ENCODE data around the gene SURF4.
"Not testable (repeated sequence)": the region's sequence is repeated elsewhere in the genome, so short reads cannot be mapped to it uniquely, and the experiment has no call there.

Gene SURF4

DNA sequence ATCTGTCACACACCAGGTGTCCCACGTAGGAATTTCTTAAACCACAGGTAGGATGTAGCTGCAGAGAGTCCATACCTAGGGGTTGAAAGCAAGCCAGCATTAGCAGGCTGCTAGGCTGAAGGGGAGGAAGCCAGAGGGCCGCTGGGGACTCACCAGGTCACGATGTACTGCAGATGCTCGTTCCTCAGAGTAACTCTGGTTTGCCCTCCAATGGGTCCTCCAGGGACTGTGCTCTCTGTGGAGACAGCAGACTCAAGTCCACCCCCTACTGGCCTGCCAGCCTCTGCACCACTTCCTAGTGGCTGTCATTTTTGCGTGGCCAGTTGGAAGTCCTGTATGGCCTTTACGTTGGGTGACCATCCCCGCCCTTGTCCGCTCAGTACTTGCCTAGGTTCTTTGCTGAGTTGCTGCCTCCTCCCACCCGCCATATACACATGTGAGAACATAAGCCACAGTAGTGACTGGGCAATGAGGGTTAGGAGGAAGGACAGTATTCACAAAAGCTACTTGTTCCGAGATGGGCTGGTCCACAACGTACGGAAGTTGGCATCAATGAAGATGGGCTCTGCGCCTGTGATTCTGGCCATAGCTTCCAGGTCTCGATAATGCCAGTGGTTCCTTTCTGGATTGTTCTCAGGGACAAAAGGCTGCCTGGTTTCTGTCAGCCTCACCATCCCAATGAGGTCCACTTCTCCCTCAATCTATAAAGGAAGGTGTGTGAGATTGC is 23.8 kb downstream of the SURF4 start:
- peak; percentile 70 for DNase-seq (ENCODE audit: low spot score)

DNA sequence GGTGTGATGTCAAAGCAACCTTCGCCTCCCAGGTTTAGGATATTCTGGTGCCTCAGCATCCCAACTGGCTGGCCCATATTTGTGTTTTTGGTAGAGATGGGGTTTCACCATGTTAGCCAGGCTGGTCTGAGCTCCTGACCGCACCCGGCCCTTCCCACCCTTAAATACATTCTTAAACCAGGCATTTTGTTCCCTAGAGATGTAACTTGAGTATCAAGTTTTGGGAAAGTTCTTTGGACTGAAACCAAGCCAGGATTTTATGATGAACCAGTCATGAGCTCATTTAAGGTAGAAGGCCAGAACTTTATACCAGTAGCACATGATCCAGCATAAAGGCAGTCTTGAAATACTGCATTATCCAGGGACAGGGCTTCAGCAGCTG is 24.3 kb downstream of the SURF4 start:
- no peak for DNase-seq (ENCODE audit: low spot score)

DNA sequence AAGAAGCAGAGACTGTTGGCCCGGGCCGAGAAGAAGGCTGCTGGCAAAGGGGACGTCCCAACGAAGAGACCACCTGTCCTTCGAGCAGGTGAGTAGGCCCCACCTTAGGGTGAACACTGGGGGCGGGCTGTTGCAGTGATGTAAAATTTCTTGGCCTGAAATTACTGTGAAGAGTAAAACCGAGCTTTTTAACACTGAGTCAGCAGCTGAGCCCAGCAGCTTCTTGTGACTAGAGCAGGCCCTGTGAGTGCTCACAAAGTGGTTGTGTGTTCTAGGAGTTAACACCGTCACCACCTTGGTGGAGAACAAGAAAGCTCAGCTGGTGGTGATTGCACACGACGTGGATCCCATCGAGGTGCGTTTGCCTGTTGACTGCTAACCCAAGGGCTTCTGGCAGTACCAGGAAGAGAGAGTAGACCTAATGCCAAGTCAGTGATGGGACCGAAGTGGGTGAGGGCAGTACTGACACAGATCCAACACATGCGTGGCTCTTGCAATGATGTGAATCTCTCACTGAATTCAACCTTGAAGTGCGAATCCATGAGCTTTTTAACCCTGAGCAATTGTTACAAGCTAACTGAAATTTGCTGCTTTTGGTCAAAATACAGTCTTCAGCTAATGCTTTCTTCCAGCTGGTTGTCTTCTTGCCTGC is 25.8 kb downstream of the SURF4 start:
- DNase-seq (ENCODE audit: low spot score) = no peak

DNA sequence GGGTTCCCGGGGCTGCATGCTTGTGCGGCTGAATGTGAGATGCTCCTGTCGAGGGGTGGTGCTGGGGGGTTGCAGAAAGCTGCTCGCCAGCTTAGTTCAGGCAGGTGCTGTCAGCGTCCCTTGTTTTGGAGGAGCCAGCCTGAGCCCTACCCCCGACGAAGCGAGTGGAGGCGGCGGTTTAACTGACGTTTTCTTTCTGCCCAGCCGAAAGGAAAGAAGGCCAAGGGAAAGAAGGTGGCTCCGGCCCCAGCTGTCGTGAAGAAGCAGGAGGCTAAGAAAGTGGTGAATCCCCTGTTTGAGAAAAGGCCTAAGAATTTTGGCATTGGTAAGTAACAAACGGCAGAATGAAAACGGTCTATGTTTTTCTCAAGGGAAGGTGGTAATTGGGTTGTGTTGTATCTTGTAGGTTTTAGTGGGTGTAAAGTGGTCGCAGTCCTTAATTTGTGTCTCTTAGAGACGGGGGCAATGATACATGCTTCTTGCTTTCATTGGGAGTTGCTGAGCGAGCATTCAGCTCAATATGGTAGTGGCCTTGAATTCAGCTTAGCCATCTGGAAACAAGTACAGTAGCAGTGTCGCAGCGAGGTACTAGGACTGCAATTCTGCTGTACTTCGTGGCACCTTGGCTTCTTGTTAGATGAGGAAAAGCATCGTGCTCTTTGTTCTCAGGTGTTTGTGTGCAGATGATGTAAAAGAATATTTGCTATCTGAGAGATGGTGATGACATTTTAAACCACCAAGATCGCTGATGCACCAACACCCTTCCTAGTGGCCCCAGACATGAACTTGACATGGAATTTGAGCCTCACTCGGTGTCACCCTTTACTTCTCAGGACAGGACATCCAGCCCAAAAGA is 26.9 kb downstream of the SURF4 start:
- DNase-seq (ENCODE audit: low spot score) = no peak

DNA sequence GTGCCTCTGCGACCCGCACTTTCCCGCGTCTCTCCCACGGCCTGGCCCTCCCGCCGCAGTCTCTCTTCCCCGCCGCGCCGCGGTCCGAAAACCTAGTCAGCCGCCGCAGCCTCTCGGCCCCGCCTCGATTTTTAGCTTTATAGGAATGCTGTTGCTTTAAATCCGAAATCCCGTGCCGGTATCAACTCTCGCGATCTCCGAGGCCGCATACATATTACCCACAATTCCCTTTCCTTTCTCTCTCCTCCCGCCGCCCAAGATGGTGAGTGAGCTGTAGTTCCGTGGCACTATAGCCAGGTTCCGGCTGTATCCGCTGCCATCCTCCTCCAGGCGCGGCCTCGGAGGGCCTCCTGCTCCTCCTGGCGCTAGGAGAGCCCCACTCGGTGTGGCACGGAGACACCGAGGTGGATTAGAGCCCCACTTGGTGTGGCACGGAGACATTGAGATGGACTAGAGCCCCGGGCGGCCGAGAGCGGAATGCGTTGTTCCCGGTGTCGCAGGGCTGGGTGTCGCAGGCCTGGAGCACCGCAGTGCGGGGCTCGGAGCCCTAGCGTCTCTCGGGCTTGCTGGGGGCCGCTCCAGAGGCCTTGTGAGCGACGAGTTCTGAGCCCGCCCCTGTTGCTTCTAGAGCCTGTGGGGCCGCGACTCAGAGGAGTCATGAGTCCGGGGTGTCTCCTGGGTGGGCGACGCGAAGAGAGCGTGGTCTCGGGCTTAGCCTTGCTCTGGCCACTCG is 27.7 kb downstream of the SURF4 start, which contains the start of the genes MED22 and RPL7A:
TSS of gene MED22 (minus strand) at position 147 of the 733 bp plus-strand sequence. CDS start 1,469 bp downstream, outside the sequence.
TSS of gene RPL7A (plus strand) at position 234 of the 733 bp plus-strand sequence. CDS start at position 260, 26 bp downstream.
- DNase-seq (ENCODE audit: low spot score) = peak; percentile 94

DNA sequence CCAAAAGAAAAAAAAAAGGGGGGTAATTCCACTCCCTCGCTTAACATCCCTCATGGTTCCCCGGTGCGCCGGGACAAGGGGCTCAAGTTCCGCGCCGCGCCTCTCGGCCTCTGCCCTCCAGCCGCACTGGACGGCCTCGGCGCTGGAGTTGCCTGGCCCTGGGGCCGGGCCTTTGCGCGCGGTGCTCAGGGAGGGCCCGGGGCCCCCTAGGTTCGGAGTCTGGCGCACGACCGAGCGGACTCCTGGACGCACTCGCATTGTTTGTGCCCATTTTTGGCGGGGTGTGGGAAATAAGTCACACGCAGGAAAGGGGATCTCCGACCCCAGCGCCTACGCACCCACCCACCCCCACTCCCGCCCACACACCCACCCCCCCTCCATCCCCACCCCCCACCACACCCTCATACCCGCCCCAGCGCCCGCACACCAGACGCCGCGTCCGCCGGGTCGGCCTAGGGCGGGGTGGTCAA is 28.3 kb downstream of the SURF4 start:
- peak; percentile 47 for DNase-seq (ENCODE audit: low spot score)

DNA sequence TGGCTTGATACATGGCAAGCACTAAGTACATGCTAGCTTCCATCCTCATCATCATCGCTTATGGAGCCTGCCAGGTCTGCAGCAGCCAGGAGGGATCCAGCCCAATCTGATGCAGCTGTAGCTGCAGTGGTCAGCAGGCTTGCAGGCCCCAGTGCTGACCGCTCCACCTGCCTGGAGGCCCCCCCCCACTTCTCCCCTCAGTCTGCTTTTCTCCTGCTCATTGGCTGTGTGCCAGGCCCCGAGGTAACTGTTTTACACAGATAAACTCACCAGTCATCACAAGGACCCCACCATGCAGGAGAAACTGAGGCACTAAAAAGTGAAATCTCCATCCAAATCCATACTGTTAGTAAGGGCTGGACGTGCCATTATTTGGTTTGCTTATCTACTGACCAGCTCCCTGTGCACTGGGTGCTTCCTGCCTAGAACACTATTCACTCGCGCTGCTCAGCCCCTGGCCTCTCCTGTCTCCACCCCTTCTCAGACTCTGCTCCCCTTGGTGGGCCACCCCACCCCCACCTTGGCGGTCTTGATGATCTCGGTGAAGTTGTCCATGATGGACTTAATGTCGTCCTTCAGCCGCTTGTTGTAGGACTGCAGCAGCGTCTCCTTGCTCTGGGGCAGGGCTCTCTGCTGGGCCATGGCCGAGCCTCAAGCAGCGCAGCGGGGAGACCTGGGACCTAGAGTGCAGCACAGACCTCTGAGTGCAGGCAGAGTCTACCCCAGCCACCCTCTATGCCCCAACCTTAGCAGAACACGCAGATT is 29.7 kb downstream of the SURF4 start:
- no peak for DNase-seq (ENCODE audit: low spot score)

DNA sequence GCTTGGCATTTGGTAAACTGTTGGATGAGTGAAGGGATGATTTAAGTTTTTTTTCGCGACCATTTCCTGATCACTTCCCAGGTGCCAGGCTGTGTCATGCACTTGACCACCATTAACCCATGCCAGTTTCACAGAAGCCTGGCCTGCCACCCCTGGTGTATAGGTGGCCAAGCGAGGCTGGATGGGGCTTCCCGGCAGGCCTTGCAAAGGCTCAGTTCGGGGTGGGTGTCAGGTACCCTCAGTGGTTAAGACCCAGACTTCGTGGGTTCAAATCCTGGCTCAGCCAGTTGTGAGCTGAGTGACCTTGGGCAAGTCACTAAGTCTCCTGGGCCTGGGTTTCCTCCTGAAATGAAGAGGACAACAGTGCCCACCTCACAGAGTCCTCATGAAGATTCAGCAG is 30.3 kb downstream of the SURF4 start:
- no peak for DNase-seq (ENCODE audit: low spot score)

DNA sequence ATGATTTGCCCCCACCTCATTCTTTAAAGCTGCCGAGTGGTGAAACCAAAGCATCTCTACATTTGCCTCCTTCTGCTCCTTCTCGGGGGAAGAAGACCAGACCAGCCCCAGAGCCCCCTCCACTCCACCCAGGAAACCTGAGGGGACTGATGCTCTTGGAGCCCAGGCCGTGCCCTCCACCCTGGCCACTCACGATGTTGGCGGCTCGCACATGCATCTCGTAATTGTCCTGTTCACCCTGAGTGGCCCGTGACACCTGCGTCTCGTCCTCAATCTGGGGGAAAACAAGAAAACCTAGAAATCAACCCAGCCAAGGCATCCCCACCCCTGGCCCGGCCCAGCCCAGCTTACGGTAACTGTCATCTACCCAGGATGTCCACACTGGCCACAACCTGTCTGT is 30.9 kb downstream of the SURF4 start:
- DNase-seq (ENCODE audit: low spot score) = no peak

DNA sequence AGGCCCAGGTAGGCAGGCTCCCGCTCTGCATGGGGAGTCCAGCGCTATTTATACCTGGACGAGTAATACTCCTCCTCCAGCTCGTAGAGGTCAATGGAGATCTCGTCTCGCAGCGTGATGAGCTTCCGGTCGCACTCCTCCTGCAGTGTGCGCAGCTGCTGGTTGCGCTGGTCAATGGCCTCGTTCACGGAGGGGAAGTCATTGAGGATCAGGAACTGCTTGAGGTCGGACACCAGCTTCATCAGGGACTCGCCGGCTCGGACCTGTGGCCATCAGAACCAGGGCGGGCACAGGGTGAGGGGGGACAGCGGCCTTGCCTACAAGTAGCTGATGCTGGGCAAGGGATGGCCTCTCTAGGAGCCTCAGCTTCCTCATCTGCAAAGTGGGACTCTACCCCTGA is 31.8 kb downstream of the SURF4 start:
- no peak for DNase-seq (ENCODE audit: low spot score)

DNA sequence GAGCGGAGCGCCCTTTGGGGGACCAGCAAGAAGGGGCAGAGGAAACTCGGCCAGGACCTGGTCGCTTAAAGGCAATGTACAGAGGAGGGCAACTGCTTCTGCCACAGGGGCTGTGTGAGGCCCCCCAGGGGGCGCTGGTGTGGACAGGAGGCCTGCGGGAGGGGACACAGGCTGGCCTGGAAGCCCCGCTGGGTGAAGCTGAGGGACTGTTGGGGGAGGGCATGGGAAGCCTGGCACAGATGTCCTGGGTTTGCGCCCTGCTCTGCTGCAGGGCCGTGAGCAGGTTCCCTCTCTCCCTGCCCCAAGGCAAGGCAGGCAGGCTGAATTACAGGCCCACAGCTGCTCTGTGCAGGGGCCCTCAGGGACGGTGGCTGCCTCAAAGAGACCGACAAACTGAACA is 33.3 kb downstream of the SURF4 start:
- DNase-seq (ENCODE audit: low spot score) = no peak

DNA sequence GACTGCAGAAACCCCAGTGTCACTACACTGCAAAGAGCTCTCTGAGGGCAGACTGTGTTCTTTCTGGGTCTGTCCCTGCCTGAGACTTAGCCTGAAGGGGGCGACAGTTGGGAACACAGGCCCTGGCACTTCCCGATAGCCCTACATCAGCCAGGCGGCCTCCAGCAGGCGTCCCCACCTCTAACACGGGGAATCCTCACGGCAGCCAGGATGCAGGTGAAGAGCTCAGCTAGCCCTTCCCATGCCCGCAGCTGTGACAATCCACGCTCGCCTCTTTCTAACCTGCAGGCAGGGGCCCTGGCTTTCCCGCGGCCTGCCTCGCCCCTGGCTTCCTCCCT is 33.8 kb downstream of the SURF4 start:
- no peak for DNase-seq (ENCODE audit: low spot score)

DNA sequence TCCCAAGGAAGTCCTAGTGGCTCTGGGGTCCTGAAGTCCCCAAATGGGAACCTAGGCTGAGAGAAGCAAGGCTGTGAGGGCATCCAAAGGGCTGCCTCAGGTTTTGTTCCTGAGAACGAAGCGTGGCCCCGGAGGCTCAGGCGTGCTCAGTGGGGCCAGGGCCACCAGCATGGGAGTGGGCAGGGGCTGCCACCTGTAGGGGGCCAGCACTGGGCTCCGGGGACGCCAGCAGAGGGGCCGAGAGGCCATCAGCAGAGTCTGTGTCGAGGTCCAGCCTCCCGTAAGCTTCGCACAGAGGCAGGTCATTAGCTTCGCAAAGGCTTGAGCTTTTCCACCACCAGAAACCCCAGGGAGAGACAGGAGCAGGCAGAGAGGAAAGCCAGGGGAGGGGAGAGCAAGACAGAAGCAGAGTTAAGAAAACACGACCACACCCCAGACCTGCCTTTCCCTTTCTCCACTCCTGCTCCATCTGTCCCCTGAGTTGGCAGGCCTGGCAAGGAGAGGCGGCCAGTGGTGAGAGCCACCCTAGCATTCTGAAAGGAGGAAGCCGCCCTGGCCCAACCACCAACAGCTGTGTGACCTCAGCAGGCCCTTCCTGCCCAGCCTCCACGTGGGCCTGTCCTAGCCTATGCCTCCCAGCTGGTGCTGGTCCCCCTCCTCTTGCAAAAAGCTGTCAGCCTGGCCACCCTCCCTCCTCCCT is 34.3 kb downstream of the SURF4 start:
- DNase-seq (ENCODE audit: low spot score) = no peak

DNA sequence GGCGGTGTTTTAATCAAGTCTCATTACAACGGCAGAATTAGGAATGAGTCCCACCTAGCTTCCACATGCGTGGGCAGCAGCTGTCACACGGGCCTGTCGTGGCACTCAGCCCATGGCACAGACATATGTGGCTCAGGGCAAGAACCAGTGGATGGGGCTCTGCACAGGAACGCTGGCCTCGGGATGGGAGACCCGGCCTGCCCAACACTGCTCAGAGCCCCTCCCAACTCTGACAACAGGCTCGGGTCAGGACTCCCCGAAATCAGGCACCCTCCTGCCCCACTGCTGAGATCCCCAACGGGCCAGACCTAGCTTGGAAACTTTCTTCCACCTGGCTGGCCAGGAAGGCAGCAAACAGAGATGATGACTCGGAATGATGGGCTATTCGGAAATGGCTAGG is 34.9 kb downstream of the SURF4 start:
- DNase-seq (ENCODE audit: low spot score) = no peak

DNA sequence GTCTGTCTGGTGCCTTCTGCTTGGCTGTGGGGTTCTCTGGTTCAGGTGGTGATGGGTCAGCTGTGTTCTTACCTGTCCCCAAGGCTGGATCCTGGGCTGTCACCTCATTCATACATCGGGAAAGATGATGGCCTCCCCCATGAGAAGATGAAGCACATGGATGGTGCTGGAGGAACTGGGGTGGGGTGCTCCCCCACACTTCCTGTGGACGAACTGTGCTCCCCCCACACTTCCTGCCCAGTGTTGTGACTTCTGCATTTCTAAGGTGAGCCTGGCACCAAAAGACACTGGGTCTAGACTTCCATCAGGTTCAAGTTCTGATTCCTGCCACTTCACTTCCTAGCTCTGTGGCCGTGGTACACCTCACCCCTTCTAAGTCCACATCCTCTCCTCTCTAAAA is 35.6 kb downstream of the SURF4 start:
- no peak for DNase-seq (ENCODE audit: low spot score)

DNA sequence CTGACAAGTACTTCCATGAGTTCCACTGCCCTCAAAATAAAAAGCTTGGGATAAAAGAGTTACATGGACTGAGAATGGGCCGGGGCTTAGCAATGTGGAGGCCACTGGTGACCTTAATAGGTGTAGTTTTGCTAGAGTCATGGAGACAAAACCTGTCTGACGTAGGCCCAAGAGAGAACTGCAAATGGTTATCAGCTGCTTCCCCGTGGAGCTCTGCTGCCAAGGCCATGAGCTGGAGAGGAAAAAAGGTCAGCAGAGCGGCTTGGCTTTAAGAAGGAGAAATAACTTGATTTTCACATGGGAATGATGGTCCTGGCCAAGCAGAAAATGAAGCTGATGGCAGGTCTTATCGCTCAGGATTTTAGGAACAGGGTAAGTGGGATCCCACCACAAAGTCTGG is 36.2 kb downstream of the SURF4 start:
- DNase-seq (ENCODE audit: low spot score) = no peak

DNA sequence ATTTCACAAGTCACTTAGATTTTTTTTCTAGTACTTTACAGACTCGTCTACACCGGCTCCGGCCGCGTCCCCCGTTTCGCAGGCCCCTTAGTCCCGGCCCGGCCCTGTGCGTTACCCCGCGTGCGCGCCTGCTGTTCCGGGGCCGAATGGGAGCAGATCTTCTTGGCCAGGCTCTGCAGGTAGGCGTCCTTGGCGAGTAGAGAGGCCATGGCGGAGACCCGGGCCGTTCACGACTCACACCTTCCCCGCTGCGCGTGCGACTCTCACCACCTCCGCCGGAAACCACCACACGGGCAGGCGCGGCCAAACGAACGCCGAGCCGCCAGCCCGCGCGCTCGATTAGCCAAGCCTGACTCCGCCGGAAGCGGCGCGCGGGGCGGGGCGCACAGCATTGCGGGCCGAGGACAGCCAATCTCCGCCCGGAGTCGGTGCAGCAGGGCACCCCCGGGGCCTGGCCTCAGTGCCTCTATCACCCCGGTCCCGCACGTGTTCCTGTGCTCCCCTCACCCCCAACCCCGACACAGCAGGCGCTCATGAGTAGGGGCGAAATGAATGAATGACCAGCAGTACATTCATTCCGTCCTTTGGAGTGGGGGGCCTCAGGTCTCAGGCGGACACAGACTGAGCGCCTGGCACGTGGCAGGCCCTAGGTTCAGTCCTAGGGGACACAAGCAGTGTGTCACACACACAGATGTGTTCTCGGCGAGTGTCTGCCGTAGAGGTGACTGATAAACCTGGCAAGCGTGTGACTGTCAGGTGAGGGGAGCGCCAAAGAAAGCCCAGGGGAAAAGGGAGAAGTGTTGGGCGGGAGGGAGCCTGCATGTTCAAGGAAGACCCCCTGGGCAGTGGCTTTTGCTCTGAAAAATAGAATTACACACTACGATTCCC is 39.7 kb downstream of the SURF4 start, which contains the start of gene SURF6:
TSS of gene SURF6 (minus strand) at position 265 of the 888 bp plus-strand sequence. CDS start at position 209, 56 bp downstream.
- DNase-seq (ENCODE audit: low spot score) = peak; percentile 91

DNA sequence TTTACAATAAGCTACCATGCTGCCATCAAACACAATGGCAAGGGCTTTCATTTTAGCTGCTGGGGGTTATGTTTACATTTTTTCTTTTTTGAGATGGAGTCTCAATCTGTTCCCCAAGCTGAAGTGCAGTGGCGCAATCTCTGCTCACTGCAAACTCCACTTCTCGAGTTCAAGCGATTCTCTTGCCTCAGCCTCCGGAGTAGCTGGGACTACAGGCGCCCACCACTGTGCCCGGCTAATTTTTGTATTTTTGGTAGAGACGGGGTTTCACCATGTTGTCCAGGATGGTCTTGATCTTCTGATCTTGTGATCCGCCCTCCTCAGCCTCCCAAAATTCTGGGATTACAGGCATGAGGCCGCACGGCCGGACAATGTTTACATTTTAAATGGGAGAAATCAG is 41.0 kb downstream of the SURF4 start:
- DNase-seq (ENCODE audit: low spot score) = not testable (repeated sequence)

DNA sequence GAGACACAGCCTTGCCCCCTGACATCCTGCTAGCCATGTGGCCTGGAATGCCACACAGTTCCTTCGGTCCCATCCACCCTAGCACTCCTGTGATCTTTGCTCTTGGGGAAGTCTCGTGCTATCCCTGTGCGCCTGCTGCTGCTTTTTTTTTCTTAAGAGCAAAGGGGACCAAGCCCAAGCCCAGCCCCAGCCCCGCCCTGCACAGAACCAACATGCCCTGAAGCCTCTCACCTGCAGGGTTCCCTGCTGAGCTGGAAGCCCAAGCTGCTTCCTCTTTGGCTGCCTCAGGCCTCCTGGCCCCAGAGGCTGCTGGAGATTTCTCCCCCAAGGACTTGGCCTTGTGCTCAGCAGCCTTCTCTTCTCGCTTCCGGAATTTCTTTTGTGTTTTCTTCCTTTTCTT is 41.7 kb downstream of the SURF4 start:
- DNase-seq (ENCODE audit: low spot score) = no peak

Data from AG08395 (cell line).